NOMO-1 (cell line): Measurements from ENCODE around the gene ICA1.
A peak's percentile ranks its signal among the peaks of the same experiment; 100 is the strongest.

Experiments
- DNase-seq, 2 experiments: peaks; one replicate each; lab custom pipeline; 2025; ENCODE audit not compliant: unreplicated experiment in 2 of 2; lab: John Stamatoyannopoulos, UW

The ICA1 gene

GRCh38 chr7:8168336-8168735 lies 93.6 kb downstream of the ICA1 start:
- no peak for DNase-seq

DNA sequence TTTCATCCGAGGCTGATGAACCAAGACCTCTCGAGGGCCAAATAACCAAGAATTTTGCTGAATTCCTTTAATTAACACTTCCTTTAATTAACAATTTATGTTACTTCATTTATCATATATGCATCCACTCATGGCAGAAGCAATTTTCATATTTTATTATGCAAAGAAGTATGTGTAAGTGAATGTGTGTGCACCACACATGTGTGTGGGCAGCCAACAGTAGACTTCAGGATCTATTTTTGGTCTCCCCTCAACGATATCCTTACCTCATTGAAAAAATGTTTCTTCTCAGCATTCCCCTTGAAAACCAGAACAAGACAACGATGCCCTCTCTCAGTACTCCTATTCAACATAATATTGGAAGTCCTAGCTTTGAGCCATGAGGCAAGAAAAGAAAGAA lies 96.8 kb downstream of the ICA1 start:
- no peak for DNase-seq

- DNase-seq = no peak
These were observed 99.8 kb downstream of the ICA1 start for GRCh38 chr7:8162181-8162580.

DNA sequence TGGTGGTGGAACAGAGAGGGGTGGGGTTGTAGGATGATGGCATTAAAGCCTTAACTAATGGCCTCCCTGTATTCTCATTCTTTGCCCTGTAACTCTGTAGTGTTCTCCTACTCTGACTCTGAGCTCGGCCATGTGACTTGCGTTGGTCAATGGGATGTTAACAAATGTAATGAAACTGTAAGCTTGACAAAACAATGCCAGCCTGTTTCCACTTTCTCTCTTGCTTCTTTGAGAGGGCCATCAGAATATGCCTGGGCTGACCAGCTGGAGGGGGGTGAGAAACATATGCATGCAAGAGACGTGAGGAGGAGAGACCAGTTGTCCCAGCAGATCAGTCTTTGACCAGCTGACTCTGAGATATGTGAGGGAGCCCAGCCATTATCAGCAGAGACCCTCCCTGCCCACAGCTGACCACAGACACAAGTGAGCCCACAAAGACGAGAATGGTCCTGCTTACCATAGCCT lies 100.6 kb downstream of the ICA1 start:
- no peak for DNase-seq

- DNase-seq = no peak
These were observed 101.1 kb downstream of the ICA1 start for GRCh38 chr7:8160779-8161345.

DNA sequence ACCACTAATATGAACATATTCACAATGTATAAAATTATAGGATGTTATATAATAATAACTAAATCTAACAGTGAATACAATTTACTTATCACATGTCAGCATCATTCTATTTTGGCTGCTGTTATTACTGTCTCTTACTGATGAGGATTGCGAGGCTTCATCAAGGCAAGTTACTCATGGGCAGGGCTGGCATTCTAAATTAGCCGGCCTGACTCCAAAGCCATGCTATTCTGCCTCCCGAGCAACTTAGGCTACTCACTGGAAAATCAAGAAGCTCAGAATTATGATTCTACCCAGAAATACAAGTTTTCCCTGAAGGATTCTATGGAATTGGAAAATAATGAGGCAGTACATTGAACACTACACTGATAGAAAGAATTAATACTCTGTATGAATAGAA lies 101.7 kb downstream of the ICA1 start:
- DNase-seq = no peak

- DNase-seq = no peak
These were observed 102.4 kb downstream of the ICA1 start for GRCh38 chr7:8159595-8159994.

DNA sequence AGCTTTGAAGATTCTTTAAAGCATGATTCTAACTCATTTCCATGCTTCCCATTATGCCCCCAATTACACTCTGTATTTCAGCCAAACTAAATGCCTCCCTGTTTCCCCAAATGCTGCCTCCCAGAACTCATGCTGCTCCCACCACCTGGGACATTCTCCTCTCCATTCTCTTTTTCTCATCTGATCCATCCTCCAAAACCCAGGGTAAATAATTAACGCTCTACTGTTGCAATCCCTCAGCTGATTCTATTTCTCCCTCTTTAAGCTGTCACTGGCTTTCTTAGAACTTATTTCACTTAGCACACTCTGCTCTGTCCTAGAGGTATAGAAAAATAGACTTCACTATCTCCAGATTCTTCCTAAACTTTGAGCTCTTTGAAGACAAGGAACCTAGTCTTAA lies 104.7 kb downstream of the ICA1 start:
- DNase-seq = no peak

DNA sequence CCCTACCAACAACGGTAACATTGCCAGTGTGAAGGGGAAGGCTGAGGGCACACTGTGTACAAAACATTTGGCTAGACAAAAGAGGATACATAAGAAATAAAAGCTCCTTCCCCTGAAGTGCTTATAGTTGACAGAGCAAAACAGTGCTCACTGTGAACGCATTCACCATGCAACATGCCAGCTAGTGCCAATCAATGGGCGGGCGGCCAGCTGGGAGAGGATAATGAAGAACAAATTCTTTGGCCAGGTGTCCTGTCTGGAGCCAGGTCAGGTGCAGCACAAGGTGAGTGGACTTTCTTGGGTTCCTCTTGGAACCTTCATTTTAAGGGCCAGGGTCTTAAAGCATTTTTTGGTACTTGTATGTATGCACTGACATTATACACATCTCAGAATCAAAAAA lies 106.1 kb downstream of the ICA1 start:
- DNase-seq = no peak

DNA sequence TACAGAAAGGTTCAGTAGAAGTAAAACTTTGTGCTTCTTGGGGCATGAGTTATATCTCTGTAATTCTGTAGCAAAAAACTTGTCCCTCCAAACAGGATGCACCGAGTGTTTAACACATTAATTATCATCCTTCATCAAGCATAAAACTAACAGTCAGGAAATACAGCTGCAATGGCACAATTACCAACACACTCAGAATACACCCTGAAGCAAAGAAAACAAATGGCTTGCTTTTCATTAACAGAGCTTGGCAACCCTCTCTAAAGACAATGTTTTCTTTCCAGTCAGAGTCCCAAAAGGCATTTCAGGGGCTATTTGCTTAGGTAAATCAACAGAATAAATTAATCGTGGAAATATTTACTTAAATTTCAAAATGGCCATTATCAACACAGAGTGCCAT lies 107.7 kb downstream of the ICA1 start:
- no peak for DNase-seq

- DNase-seq = no peak
These were observed 109.3 kb downstream of the ICA1 start for GRCh38 chr7:8152489-8153192.

GRCh38 chr7:8151161-8151725 lies 110.7 kb downstream of the ICA1 start:
- no peak for DNase-seq

- DNase-seq = peak; percentile 17 to 68
These were observed 112.7 kb downstream of the ICA1 start for GRCh38 chr7:8149222-8149621.

GRCh38 chr7:8147760-8148463 lies 114.1 kb downstream of the ICA1 start:
- DNase-seq = no peak

DNA sequence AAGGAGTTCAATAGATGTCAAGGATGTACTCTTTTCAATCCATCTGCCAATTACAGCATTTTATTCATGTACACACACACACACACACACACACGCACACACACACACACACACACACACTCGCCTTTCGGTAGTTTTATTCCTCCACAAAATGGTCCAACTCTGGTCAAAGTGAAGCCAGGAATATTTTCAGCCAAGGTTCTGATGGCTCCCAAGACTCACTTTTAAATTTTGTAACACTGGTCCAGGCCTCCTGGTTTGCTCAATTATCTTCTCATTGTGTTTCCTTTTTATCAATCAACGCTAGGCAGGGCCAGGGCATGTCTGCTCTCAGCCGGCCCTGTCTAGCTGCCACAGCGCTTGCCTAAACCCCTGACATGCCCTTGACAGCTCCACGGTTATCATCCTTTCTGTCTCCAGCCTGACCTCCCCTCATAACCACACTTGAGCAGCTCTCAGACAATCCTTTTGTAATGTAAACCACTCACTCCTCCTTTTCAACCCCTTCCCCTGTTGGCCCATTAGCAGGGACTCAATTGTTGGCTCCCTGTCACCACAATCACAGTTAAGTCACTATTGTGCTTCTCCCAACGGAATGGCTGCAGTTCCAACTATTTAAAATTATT lies 115.1 kb downstream of the ICA1 start:
- DNase-seq = no peak

DNA sequence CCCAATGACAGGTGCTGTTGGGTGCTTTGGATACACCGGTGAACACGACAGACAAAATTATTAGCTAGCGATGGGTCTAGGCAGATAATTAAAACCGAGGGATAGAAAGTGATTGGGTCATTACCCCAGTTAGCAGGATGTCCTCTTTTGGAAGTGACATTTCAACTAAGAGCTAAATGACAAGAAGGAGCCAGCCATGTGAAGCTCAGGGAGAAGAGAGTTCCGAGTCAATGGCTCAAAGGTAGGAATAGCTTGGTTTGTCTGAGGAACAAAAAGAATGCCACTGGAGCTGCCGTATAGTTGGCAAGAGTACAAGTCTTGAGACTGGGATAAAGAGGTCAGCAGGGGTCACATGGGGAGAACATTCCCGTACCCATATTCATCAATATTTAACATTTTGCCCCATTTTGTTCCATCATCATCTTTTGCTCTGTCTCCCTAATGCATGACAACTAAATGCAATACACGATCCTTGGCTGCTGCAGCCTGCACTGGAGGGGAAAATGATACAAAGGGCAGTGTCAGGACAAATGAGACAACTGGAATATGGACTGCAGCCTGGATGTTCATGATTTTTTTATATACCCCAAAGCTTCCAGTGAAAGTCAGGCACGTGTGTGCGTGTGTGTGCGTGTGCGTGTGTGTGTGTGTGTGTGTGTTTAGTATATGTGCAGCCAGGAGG lies 115.7 kb downstream of the ICA1 start:
- no peak for DNase-seq

GRCh38 chr7:8144856-8145255 lies 117.1 kb downstream of the ICA1 start:
- no peak for DNase-seq

GRCh38 chr7:8143151-8143874 lies 118.7 kb downstream of the ICA1 start:
- no peak for DNase-seq

GRCh38 chr7:8142477-8142876 lies 119.5 kb downstream of the ICA1 start:
- no peak for DNase-seq

GRCh38 chr7:8141070-8141469 lies 120.9 kb downstream of the ICA1 start:
- no peak for DNase-seq
